MM.1S (cell line): ENCODE data around the gene PHLDB1.
"Not testable (repeated sequence)": the region's sequence is repeated elsewhere in the genome, so short reads cannot be mapped to it uniquely, and the experiment has no call there.

Source experiments
- DNase-seq: peaks from one replicate; pipeline ENCODE4 v3.0.0-alpha.2; 2015
- H2AFZ ChIP-seq: fragments of 300-600 bp; sonication (generic); 2 replicates; pipeline ENCODE4 v1.6.0; 2016; ENCODE audit warnings: antibody characterized with exemption, low read length
- H3F3A ChIP-seq: fragments of 300-600 bp; sonication (generic); 2 replicates; pipeline ENCODE4 v1.6.1; 2016; ENCODE audit warnings: mild to moderate bottlenecking, antibody characterized with exemption, low read length, moderate library complexity, mixed read lengths; ENCODE audit not compliant: insufficient read depth
- H3K27ac ChIP-seq: fragments of 300-600 bp; sonication (generic); 2 replicates; pipeline ENCODE4 v1.5.1; 2016; ENCODE audit warnings: mild to moderate bottlenecking, low read length
- H3K27me3 ChIP-seq: fragments of 300-600 bp; sonication (generic); replicated peaks from 2 replicates; pipeline ENCODE4 v1.6.0; 2016; ENCODE audit warnings: low read length; ENCODE audit not compliant: insufficient read depth
- H3K36me3 ChIP-seq: fragments of 300-600 bp; sonication (generic); replicated peaks from 2 replicates; pipeline ENCODE4 v1.6.1; 2016; ENCODE audit warnings: mild to moderate bottlenecking, low read length, mixed read lengths; ENCODE audit not compliant: insufficient read depth
- H3K4me1 ChIP-seq: fragments of 300-600 bp; sonication (generic); 2 replicates; pipeline ENCODE4 v1.6.1; 2016; ENCODE audit warnings: low read length, mixed read lengths
- H3K4me2 ChIP-seq: fragments of 300-600 bp; sonication (generic); 2 replicates; pipeline ENCODE4 v1.6.0; 2016; ENCODE audit warnings: low read depth, low read length
- H3K4me3 ChIP-seq: fragments of 300-600 bp; sonication (generic); 2 replicates; pipeline ENCODE4 v1.5.1; 2016; ENCODE audit warnings: low read length, mixed read lengths
- H3K79me2 ChIP-seq: fragments of 300-600 bp; sonication (generic); 2 replicates; pipeline ENCODE4 v1.6.1; 2016; ENCODE audit warnings: mixed run types, low read length, mixed read lengths
- H3K9ac ChIP-seq: fragments of 300-600 bp; sonication (generic); 2 replicates; pipeline ENCODE4 v1.6.1; 2016; ENCODE audit warnings: low read length, mixed read lengths
- H3K9me2 ChIP-seq: fragments of 300-600 bp; sonication (generic); replicated peaks from 2 replicates; pipeline ENCODE4 v1.6.1; 2016; ENCODE audit warnings: mild to moderate bottlenecking, low read length, mixed read lengths; ENCODE audit not compliant: insufficient read depth
- H3K9me3 ChIP-seq: fragments of 300-600 bp; sonication (generic); replicated peaks from 2 replicates; pipeline ENCODE4 v1.6.1; 2016; ENCODE audit warnings: mild to moderate bottlenecking, low read length, mixed read lengths; ENCODE audit not compliant: insufficient read depth
- H4K20me1 ChIP-seq: fragments of 300-600 bp; sonication (generic); 2 replicates; pipeline ENCODE4 v1.6.1; 2016; ENCODE audit warnings: mild to moderate bottlenecking, low read length, moderate library complexity, mixed read lengths; ENCODE audit not compliant: insufficient read depth
- EZH2 ChIP-seq: fragments of 300-600 bp; sonication (generic); optimal IDR thresholded peaks from 2 replicates; pipeline ENCODE3; 2017; ENCODE audit warnings: low read depth, mild to moderate bottlenecking, antibody characterized with exemption, low read length, mixed read lengths
- EZH2phosphoT487 ChIP-seq: fragments of 300-600 bp; sonication (generic); IDR thresholded peaks from 2 replicates; pipeline ENCODE4 v1.6.1; 2018; ENCODE audit warnings: antibody characterized with exemption, low read length
- TF ChIP-seq, protein P1 (sequence below): fragments of 300-600 bp; sonication (generic); IDR thresholded peaks from 2 replicates; pipeline ENCODE4 v1.5.1; 2016; ENCODE audit warnings: antibody characterized with exemption, low read length, mixed read lengths

PHLDB1 gene

DNA sequence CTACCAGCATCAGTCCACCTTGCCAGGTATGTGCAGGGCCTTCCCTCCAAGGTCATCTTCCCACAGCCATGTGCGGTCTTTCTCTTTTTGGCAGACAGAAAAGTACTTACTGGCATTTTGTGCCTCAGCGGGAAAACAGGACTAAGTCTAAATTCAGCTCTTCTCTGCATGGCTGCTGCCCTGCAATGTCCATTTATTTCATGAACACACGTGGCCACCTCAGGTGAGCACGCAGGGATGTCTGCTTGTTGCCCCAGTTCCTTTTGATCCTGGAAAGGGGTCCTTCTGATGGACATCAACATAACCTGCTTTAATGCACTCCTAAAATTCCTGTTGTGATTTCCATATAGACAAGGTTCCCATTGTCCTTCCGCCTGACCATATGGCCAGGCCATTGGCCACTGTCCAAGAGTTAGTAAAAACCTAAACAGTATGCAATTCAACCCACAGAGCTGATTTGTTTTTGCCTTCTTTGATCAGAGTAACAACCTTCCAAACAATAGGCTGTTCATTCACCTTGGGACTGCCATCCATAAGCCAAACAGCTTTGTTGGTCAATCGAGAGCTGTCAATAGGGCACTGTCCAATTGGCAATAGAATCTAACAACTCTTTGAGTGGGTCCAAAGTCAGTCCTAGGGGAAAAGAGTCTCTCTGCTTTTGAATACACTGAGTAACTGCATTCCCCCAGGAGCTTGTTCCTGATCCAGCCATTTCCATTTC is 66.1 kb downstream of the PHLDB1 start:
- H3K9me3 ChIP-seq = no peaks in the 10 kb centered on the region
- H3K79me2 ChIP-seq = no peaks in the 10 kb centered on the region
- no peak overlapping the region for H3K9ac ChIP-seq
- H3F3A ChIP-seq = no peaks in the 10 kb centered on the region
- no peaks in the 10 kb centered on the region for H4K20me1 ChIP-seq
- H3K36me3 ChIP-seq = no peaks in the 10 kb centered on the region
- H3K4me3 ChIP-seq = no peak overlapping the region
- H3K27me3 ChIP-seq = no peaks in the 10 kb centered on the region
- H3K27ac ChIP-seq = no peak overlapping the region
- no peak for DNase-seq
- no peak overlapping the region for H2AFZ ChIP-seq
- H3K4me2 ChIP-seq = no peak overlapping the region
- H3K4me1 ChIP-seq = no peaks in the 10 kb centered on the region
- no peak for TF ChIP-seq EZH2phosphoT487
- TF ChIP-seq, protein P1, sequence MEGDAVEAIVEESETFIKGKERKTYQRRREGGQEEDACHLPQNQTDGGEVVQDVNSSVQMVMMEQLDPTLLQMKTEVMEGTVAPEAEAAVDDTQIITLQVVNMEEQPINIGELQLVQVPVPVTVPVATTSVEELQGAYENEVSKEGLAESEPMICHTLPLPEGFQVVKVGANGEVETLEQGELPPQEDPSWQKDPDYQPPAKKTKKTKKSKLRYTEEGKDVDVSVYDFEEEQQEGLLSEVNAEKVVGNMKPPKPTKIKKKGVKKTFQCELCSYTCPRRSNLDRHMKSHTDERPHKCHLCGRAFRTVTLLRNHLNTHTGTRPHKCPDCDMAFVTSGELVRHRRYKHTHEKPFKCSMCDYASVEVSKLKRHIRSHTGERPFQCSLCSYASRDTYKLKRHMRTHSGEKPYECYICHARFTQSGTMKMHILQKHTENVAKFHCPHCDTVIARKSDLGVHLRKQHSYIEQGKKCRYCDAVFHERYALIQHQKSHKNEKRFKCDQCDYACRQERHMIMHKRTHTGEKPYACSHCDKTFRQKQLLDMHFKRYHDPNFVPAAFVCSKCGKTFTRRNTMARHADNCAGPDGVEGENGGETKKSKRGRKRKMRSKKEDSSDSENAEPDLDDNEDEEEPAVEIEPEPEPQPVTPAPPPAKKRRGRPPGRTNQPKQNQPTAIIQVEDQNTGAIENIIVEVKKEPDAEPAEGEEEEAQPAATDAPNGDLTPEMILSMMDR = no peak
- TF ChIP-seq EZH2 = no peak
- no peaks in the 10 kb centered on the region for H3K9me2 ChIP-seq

DNA sequence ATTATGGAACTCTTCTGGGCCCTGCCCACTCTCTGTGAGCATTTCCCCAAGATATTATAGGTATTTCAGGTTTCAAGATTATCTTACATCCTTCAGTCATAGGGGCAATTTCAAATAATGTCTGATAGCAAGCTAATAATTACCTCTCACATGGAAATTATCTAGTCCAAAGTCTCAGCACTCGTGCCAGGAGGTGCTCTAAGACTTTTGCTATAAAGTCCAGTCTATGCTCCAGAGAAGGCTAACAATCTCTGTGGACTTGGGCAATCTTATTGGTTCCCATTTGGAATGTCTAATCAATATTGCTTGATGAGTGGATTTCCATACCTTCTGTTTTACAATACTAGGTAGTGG is 66.6 kb downstream of the PHLDB1 start:
- no peaks in the 10 kb centered on the region for H3K4me1 ChIP-seq
- no peaks in the 10 kb centered on the region for H3F3A ChIP-seq
- H3K9ac ChIP-seq = no peak overlapping the region
- H2AFZ ChIP-seq = no peak overlapping the region
- H3K27me3 ChIP-seq = no peaks in the 10 kb centered on the region
- no peaks in the 10 kb centered on the region for H3K79me2 ChIP-seq
- no peak for DNase-seq
- no peak overlapping the region for H3K4me3 ChIP-seq
- no peak overlapping the region for H3K27ac ChIP-seq
- no peak for TF ChIP-seq EZH2
- TF ChIP-seq, protein P1 = no peak
- no peak for TF ChIP-seq EZH2phosphoT487
- H4K20me1 ChIP-seq = no peaks in the 10 kb centered on the region
- no peaks in the 10 kb centered on the region for H3K36me3 ChIP-seq
- H3K9me2 ChIP-seq = no peaks in the 10 kb centered on the region
- H3K4me2 ChIP-seq = no peak overlapping the region
- H3K9me3 ChIP-seq = no peaks in the 10 kb centered on the region

DNA sequence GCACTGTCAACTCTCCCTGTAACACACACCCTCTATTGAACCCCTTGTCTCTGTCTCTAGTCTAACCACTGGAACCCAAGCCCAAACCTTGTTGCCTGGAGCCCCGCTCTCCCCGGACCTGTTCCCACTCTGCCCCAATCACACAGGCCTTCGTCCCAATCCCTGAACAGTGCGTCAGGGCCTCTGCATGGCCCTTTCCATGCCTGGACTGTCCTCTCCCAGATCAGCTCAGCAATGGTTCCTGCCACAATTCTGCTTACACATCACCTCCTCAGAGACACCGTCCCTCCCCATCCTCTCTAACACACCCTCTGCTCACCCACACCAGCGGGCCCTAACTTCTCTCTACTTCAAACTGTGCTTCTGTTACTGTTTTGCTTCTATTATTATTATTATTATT is 70.6 kb downstream of the PHLDB1 start:
- Histone ChIP-seq H3K27ac (no peak overlapping the region), H3K4me3 (no peak overlapping the region), H3K9me2 (no peaks in the 10 kb centered on the region), H3K9me3 (no peaks in the 10 kb centered on the region), H2AFZ (no peak overlapping the region), H3F3A (no peaks in the 10 kb centered on the region), H3K36me3 (no peaks in the 10 kb centered on the region), H3K9ac (no peak overlapping the region), H3K27me3 (no peaks in the 10 kb centered on the region), H4K20me1 (no peaks in the 10 kb centered on the region), H3K4me2 (no peak overlapping the region), H3K4me1 (no peaks in the 10 kb centered on the region), H3K79me2 (no peaks in the 10 kb centered on the region)
- no peak for DNase-seq
- TF ChIP-seq, protein P1 = no peak
- no peak for TF ChIP-seq EZH2phosphoT487
- TF ChIP-seq EZH2 = no peak

DNA sequence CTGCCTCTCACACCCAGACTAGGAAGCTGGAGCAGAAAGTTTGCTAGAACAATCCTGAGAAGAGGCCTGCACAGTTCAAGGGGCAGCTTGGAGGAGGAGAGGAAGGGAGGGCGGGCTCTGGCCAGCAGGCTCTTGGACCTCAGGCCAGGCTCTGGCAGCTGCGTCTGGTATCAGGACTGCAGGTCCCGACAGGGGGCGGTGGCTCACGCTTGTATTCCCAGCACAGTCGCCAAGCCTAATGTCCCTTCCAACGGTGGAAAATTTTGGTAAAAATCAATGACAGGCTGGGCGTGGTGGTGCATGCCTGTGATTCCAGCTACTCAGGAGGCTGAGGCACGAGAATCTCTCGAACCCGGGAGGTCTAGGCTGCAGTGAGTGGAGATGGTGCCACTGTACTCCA is 71.5 kb downstream of the PHLDB1 start:
- H2AFZ ChIP-seq, DNase-seq, H3K4me2 ChIP-seq: not testable (repeated sequence)

More for the DNA sequence above, 71.5 kb downstream of the PHLDB1 start:
- H3K79me2 ChIP-seq, H3K4me1 ChIP-seq, H3K9me3 ChIP-seq, H4K20me1 ChIP-seq, H3K4me3 ChIP-seq, H3F3A ChIP-seq, H3K9me2 ChIP-seq, H3K9ac ChIP-seq, H3K36me3 ChIP-seq, H3K27me3 ChIP-seq, H3K27ac ChIP-seq: not testable (repeated sequence)
